ENCODE measurements around the gene MPND.

DNA sequence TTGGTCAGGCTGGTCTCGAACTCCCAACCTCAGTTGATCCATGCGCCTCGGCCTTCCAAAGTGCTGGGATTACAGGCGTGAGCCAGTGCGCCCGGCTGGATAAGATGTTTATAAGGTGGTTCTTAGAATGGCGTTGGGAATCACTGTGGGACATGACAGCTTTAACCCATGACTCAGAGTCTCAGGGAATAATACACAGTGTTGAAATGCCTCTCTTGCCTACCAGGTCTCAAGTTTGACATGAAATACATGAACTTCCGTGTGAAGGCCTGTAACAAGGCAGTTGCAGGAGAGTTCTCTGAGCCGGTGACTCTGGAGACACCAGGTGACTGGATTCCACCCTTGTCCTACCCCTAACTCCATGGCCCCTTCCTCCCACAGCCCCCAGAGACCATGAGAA lies 26.4 kb upstream of the MPND start:
- no peak for TF ChIP-seq POLR2A (IDR thresholded peaks at IDR 0.05; ENCODE audit: low read length)
- no peak for TF ChIP-seq GATA1 (IDR thresholded peaks at IDR 0.05; ENCODE audit: low read depth, low read length)
